K562 (cell line): Measurements from ENCODE around the gene DDAH1. TPM values are rescaled to one million over a fixed set of nuclear protein-coding genes. Genes with fewer than 3 reads are reported as not detected.

Experiments
- ATAC-seq: fragments of 200-7000 bp; cut with Tn5 transposase; 3 replicates; pipeline ENCODE4 v1.9.1; 2020; ENCODE audit warnings: moderate library complexity
- BruUV-seq: library from RNA; stranded (reverse); fragments of 400-500 nt; replicated peaks from 2 replicates; lab custom pipeline; 2021; lab: Mats Ljungman, UMichigan
- CTCF ChIA-PET: fragments of 300-600 bp; formaldehyde crosslinking; extraction: SDS; loops from one replicate; lab custom pipeline; 2021; ENCODE audit warnings: low intra/inter-chr PET ratio; lab: Yijun Ruan, JAX
- POLR2A ChIA-PET: fragments of 300-600, 350-650 bp; sonication (Branson Sonifier 250); formaldehyde crosslinking; extraction: SDS; loops from one replicate; lab custom pipeline; 2021; ENCODE audit warnings: antibody characterized with exemption, inconsistent platforms; lab: Yijun Ruan, JAX
- DNase-seq, 4 experiments: peaks; one replicate each; pipeline versions ENCODE4 v3.0.0 to v3.0.0-alpha.2; 2011 to 2018; ENCODE audit warnings: low spot score in 3 of 4, mixed read lengths in 3 of 4; ENCODE audit errors: extremely low read depth in 1 of 4
- FAIRE-seq: peaks from 2 replicates; lab custom pipeline; 2011; peaks lifted over from hg19 to GRCh38; lab: Jason Lieb, UNC
- H2AFZ ChIP-seq: 2 replicates; pipeline ENCODE4 v1.6.0; 2011; ENCODE audit warnings: low read depth, low read length, control low read depth, inconsistent platforms
- H3K27ac ChIP-seq: fragments of 200-600 bp; 3 replicates; pipeline ENCODE4 v1.8.0; 2011; ENCODE audit warnings: low read depth, mild to moderate bottlenecking, control low read depth, inconsistent platforms, low read length, moderate library complexity, mixed read lengths; ENCODE audit errors: extremely low read depth
- H3K27me3 ChIP-seq, 2 experiments: fragments of 300-600 bp in 1 of 2; 2 replicates in 1 of 2; 3 replicates in 1 of 2; pipeline versions ENCODE4 v1.6.0 to v1.8.0; 2011; ENCODE audit warnings: inconsistent platforms in 2 of 2, low read length in 2 of 2, mild to moderate bottlenecking in 1 of 2, mixed read lengths in 1 of 2, moderate library complexity in 1 of 2; ENCODE audit not compliant: control insufficient read depth in 2 of 2, insufficient read depth in 2 of 2
- H3K36me3 ChIP-seq: fragments of 300-600 bp; 3 replicates; pipeline ENCODE4 v1.8.0; 2011; ENCODE audit warnings: mild to moderate bottlenecking, low read length, inconsistent platforms; ENCODE audit not compliant: control insufficient read depth, insufficient read depth
- H3K4me1 ChIP-seq, 2 experiments: fragments of 200-600 bp in 1 of 2; replicated peaks in 1 of 2; 2 replicates in 1 of 2; 3 replicates in 1 of 2; pipeline versions ENCODE4 v1.5.1 to v1.8.0; 2011; ENCODE audit warnings: inconsistent platforms in 2 of 2, low read length in 2 of 2, mild to moderate bottlenecking in 1 of 2, mixed read lengths in 1 of 2, moderate library complexity in 1 of 2; ENCODE audit not compliant: control insufficient read depth in 2 of 2, insufficient read depth in 2 of 2
- H3K4me2 ChIP-seq: 2 replicates; pipeline ENCODE4 v1.6.1; 2011; ENCODE audit warnings: low read length, control low read depth, inconsistent platforms, mixed read lengths; ENCODE audit not compliant: insufficient read depth
- H3K4me3 ChIP-seq: fragments of 200-600 bp; sonication (generic), shearing (Covaris generic); 2 replicates; pipeline ENCODE4 v1.5.1; 2016; ENCODE audit warnings: control low read depth, inconsistent platforms
- H3K79me2 ChIP-seq: fragments of 200-600 bp; 3 replicates; pipeline ENCODE4 v1.8.0; 2011; ENCODE audit warnings: low read length, inconsistent platforms; ENCODE audit not compliant: control insufficient read depth, insufficient read depth
- H3K9ac ChIP-seq, 2 experiments: 2 replicates each; pipeline versions ENCODE4 v1.6.0 to v1.6.1; 2011; ENCODE audit warnings: low read depth in 2 of 2, low read length in 2 of 2, control low read depth in 1 of 2, inconsistent platforms in 1 of 2, mild to moderate bottlenecking in 1 of 2, mixed read lengths in 1 of 2; ENCODE audit not compliant: insufficient read depth in 1 of 2
- H3K9me1 ChIP-seq: one replicate; pipeline ENCODE4 v1.6.0; 2011; ENCODE audit warnings: inconsistent platforms, mild to moderate bottlenecking, low read length, moderate library complexity; ENCODE audit not compliant: control insufficient read depth, insufficient read depth
- H3K9me3 ChIP-seq: replicated peaks from 2 replicates; pipeline ENCODE4 v1.5.1; 2011; ENCODE audit warnings: low read depth, low read length, inconsistent platforms; ENCODE audit not compliant: control insufficient read depth, insufficient read depth
- H4K20me1 ChIP-seq: replicated peaks from 2 replicates; pipeline ENCODE4 v1.6.1; 2011; ENCODE audit warnings: low read length, inconsistent platforms, mixed read lengths; ENCODE audit not compliant: control insufficient read depth, insufficient read depth
- HNRNPK ChIP-seq: fragments of 200-400 bp; formaldehyde crosslinking; IDR thresholded peaks from one replicate; pipeline ENCODE4 v1.6.1; 2018; ENCODE audit warnings: mild to moderate bottlenecking, low read depth, low read length; ENCODE audit not compliant: poor library complexity, severe bottlenecking
- L3MBTL2 ChIP-seq: fragments of 450-650 bp; IDR thresholded peaks from 2 replicates; pipeline ENCODE4 v1.6.1; 2016; ENCODE audit warnings: mild to moderate bottlenecking, moderate library complexity
- MYNN ChIP-seq, 2 experiments: sonication (generic); formaldehyde crosslinking in 1 of 2; IDR thresholded peaks; 2 replicates each; pipeline versions ENCODE4 v1.5.0 to v1.6.1; 2016 to 2020; ENCODE audit warnings: antibody characterized with exemption in 1 of 2, missing genetic modification reagents in 1 of 2
- NFXL1 ChIP-seq: fragments of 450-650 bp; formaldehyde crosslinking; IDR thresholded peaks from 2 replicates; pipeline ENCODE4 v1.4.0; 2021; ENCODE audit warnings: mild to moderate bottlenecking
- PTTG1 ChIP-seq: fragments of 450-650 bp; IDR thresholded peaks from 2 replicates; pipeline ENCODE4 v1.6.1; 2016; ENCODE audit warnings: low read depth, mild to moderate bottlenecking, missing genetic modification characterization, missing compliant biosample characterization
- RFX5 ChIP-seq: IDR thresholded peaks from 2 replicates; pipeline ENCODE4 v1.6.1; 2011; ENCODE audit warnings: low read depth, mild to moderate bottlenecking, improper control_type of control experiment, low read length
- U2AF1 ChIP-seq: fragments of 200-400 bp; formaldehyde crosslinking; optimal IDR thresholded peaks from 2 replicates; pipeline ENCODE3; 2017; ENCODE audit warnings: mild to moderate bottlenecking, low read depth, low read length, moderate library complexity
- WGBS: fragments of 100-300 bp; shearing (Covaris generic); methylation state at CpG from one replicate; pipeline ENCODE4 v1.1.6; 2016; ENCODE audit warnings: low coverage, mixed read lengths; ENCODE audit not compliant: insufficient coverage; ENCODE audit errors: missing lambda C conversion rate; 5-methylcytosine and 5-hydroxymethylcytosine counted together
- in situ Hi-C: fragments of 300-500 bp; cut with MboI; formaldehyde crosslinking; loops from 4 replicates; pipeline ENCODE4 v1.15.0; 2018; ENCODE audit warnings: inconsistent platforms, mixed read lengths
- intact Hi-C: fragments of 100-400 bp; cut with micrococcal nuclease; formaldehyde crosslinking; loops from 2 replicates; pipeline ENCODE4 v1.14.2; 2022
- polyA plus RNA-seq, 8 experiments: library from polyadenylated mRNA; depleted of rRNA in 4 of 8; stranded (reverse) in 5 of 8; unstranded in 3 of 8; fragments of >200 nt; fragmentation: Nextera tagmentation in 2 of 8; fragmentation: Illumina TruSeq in 1 of 8; extraction: Ambion mirVana in 2 of 8; extraction: Trizol in 1 of 8; gene quantifications; 2 replicates each; pipeline versions ENCODE4 v1.2.1 to v1.2.3, GENCODE V29; 2011 to 2014; ENCODE audit warnings: inconsistent platforms in 1 of 8, missing spikeins in 1 of 8
- total RNA-seq, 7 experiments: library from RNA; depleted of rRNA in 6 of 7; stranded (reverse); fragments of >200 nt in 6 of 7; fragmentation: Illumina TruSeq in 2 of 7; extraction: Trizol in 2 of 7; gene quantifications; 2 replicates each; pipeline versions ENCODE4 v1.2.1 to v1.2.3, GENCODE V29; 2011 to 2021; ENCODE audit warnings: low replicate concordance in 1 of 7
- TF ChIP-seq, protein P1 (sequence below), 2 experiments: fragments of 450-650 bp in 1 of 2; sonication (generic) in 1 of 2; formaldehyde crosslinking in 1 of 2; IDR thresholded peaks; 2 replicates each; pipeline versions ENCODE4 v1.7.1 to v1.9.0; 2016 to 2022; ENCODE audit warnings: inconsistent platforms in 1 of 2, mild to moderate bottlenecking in 1 of 2, missing genetic modification reagents in 1 of 2
- TF ChIP-seq, protein P2 (sequence below): sonication (generic); IDR thresholded peaks from 2 replicates; pipeline ENCODE4 v1.6.1; 2016
- TF ChIP-seq, protein P3 (sequence below): sonication (generic); formaldehyde crosslinking; IDR thresholded peaks from 2 replicates; pipeline ENCODE4 v1.8.1; 2023; ENCODE audit warnings: mild to moderate bottlenecking, missing genetic modification reagents

The DDAH1 gene
- total and polyA plus RNA-seq, 9 of the 15 experiments (the other 6 are each of a cell fraction or from before 2014, with no cell fraction given) = 0.04 to 0.24 (median 0.10) TPM

DNA sequence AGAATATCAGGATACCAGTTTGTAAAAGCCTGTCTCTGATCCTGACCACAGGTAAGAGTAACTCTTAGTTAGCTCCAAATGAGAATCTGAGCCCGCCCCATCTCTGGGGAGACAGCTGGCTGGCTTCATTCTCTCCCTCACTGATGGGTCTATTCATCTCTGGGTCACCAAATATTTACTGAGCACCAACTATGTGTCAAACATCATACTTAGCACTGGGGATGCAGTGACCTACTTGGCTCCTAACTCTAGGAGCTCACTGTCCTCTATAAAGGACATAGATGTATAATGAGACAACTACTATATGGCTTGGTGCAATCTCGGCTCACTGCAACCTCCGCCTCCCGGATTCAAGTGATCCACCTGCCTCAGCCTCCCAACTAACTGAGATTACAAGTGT is 158.7 kb downstream of the DDAH1 start:
- ChIA-PET POLR2A (interaction anchor here (1.3 kb wide), 1 partner anchor 275 kb away, joined by 3 read pairs; the partner anchor contains the start of gene CCN1), CTCF (no interaction called here)
- in situ Hi-C loops = loop anchor here (5.0 to 10.0 kb wide), 2 partner anchors 271 to 389 kb away; no protein-coding TSS in a partner anchor
- TF ChIP-seq RFX5 = no peak
- no peak for TF ChIP-seq MYNN (IDR thresholded peaks at IDR 0.05)
- no peak for TF ChIP-seq MYNN (CRISPR knock-in tag; IDR thresholded peaks at IDR 0.05)
- TF ChIP-seq NFXL1 (CRISPR knock-in tag) = no peak
- no peak for TF ChIP-seq L3MBTL2
- TF ChIP-seq, protein P1, sequence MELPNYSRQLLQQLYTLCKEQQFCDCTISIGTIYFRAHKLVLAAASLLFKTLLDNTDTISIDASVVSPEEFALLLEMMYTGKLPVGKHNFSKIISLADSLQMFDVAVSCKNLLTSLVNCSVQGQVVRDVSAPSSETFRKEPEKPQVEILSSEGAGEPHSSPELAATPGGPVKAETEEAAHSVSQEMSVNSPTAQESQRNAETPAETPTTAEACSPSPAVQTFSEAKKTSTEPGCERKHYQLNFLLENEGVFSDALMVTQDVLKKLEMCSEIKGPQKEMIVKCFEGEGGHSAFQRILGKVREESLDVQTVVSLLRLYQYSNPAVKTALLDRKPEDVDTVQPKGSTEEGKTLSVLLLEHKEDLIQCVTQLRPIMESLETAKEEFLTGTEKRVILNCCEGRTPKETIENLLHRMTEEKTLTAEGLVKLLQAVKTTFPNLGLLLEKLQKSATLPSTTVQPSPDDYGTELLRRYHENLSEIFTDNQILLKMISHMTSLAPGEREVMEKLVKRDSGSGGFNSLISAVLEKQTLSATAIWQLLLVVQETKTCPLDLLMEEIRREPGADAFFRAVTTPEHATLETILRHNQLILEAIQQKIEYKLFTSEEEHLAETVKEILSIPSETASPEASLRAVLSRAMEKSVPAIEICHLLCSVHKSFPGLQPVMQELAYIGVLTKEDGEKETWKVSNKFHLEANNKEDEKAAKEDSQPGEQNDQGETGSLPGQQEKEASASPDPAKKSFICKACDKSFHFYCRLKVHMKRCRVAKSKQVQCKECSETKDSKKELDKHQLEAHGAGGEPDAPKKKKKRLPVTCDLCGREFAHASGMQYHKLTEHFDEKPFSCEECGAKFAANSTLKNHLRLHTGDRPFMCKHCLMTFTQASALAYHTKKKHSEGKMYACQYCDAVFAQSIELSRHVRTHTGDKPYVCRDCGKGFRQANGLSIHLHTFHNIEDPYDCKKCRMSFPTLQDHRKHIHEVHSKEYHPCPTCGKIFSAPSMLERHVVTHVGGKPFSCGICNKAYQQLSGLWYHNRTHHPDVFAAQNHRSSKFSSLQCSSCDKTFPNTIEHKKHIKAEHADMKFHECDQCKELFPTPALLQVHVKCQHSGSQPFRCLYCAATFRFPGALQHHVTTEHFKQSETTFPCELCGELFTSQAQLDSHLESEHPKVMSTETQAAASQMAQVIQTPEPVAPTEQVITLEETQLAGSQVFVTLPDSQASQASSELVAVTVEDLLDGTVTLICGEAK (IDR thresholded peaks at IDR 0.05) = no peak
- TF ChIP-seq, protein P1 (CRISPR knock-in tag; IDR thresholded peaks at IDR 0.05) = no peak
- TF ChIP-seq, protein P2, sequence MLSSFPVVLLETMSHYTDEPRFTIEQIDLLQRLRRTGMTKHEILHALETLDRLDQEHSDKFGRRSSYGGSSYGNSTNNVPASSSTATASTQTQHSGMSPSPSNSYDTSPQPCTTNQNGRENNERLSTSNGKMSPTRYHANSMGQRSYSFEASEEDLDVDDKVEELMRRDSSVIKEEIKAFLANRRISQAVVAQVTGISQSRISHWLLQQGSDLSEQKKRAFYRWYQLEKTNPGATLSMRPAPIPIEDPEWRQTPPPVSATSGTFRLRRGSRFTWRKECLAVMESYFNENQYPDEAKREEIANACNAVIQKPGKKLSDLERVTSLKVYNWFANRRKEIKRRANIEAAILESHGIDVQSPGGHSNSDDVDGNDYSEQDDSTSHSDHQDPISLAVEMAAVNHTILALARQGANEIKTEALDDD = no peak
- TF ChIP-seq, protein P3, sequence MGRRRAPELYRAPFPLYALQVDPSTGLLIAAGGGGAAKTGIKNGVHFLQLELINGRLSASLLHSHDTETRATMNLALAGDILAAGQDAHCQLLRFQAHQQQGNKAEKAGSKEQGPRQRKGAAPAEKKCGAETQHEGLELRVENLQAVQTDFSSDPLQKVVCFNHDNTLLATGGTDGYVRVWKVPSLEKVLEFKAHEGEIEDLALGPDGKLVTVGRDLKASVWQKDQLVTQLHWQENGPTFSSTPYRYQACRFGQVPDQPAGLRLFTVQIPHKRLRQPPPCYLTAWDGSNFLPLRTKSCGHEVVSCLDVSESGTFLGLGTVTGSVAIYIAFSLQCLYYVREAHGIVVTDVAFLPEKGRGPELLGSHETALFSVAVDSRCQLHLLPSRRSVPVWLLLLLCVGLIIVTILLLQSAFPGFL (CRISPR knock-in tag) = no peak
- no peak for TF ChIP-seq PTTG1 (tag)
- no peak for TF ChIP-seq U2AF1
- TF ChIP-seq HNRNPK = no peak

More for the DNA sequence above, 158.7 kb downstream of the DDAH1 start:
- intact Hi-C loops = loop anchor here (10.0 kb wide), 1 partner anchor 399 kb away; the partner anchor contains the start of gene ZNHIT6
- H3K4me1 ChIP-seq = no peaks in the 10 kb centered on the region
- H3K9me3 ChIP-seq = no peaks in the 10 kb centered on the region
- ATAC-seq (no peak), FAIRE-seq (no peak), DNase-seq (no peak)
- no peaks in the 10 kb centered on the region for H3K36me3 ChIP-seq
- no TSS peak for BruUV-seq
- 0% methylated on average over 4 of the region's 4 CpGs for WGBS
- H3K4me2 ChIP-seq = no peak overlapping the region
- H3K4me3 ChIP-seq = no peak overlapping the region
- no peaks in the 10 kb centered on the region for H3K79me2 ChIP-seq
- H2AFZ ChIP-seq = no peak overlapping the region
- no peaks in the 10 kb centered on the region for H3K9me1 ChIP-seq
- H3K27me3 ChIP-seq = peaks cover 0 to 8% of the 10 kb centered on the region in 2 experiments; a peak in 3 of 5 replicates
- no peak overlapping the region for H3K9ac ChIP-seq
- H3K27ac ChIP-seq = no peak overlapping the region
- no peaks in the 10 kb centered on the region for H4K20me1 ChIP-seq
